H9 (cell line): Measurements from ENCODE around the gene SELENOW. TPM values are rescaled to one million over a fixed set of nuclear protein-coding genes. Genes with fewer than 3 reads are reported as not detected.

Experiments used
- DNase-seq: peaks from one replicate; pipeline ENCODE4 v3.0.0-alpha.2; 2017
- H2AFZ ChIP-seq: one replicate; pipeline ENCODE4 v1.6.1; 2013; ENCODE audit warnings: mild to moderate bottlenecking, low read length, control low read depth, moderate library complexity
- H2AK5ac ChIP-seq: 2 replicates; pipeline ENCODE4 v1.6.1; 2013; ENCODE audit warnings: low read length, control low read depth, mixed read lengths; ENCODE audit not compliant: insufficient read length
- H2BK120ac ChIP-seq: one replicate; pipeline ENCODE4 v1.6.1; 2013; ENCODE audit warnings: low read depth, mild to moderate bottlenecking, low read length, control low read depth, inconsistent platforms; ENCODE audit not compliant: poor library complexity, severe bottlenecking
- H2BK12ac ChIP-seq: 2 replicates; pipeline ENCODE4 v1.6.1; 2013; ENCODE audit warnings: low read length, control low read depth, mixed read lengths, low read depth; ENCODE audit not compliant: insufficient read length
- H2BK15ac ChIP-seq: 2 replicates; pipeline ENCODE4 v1.6.1; 2013; ENCODE audit warnings: low read depth, low read length, control low read depth
- H2BK20ac ChIP-seq: one replicate; pipeline ENCODE4 v1.6.1; 2013; ENCODE audit warnings: low read depth, mild to moderate bottlenecking, low read length, control low read depth, inconsistent platforms; ENCODE audit not compliant: poor library complexity, severe bottlenecking
- H2BK5ac ChIP-seq: 2 replicates; pipeline ENCODE4 v1.6.1; 2013; ENCODE audit warnings: low read length, control low read depth, mixed read lengths; ENCODE audit not compliant: insufficient read length
- H3K14ac ChIP-seq: 2 replicates; pipeline ENCODE4 v1.6.1; 2013; ENCODE audit warnings: low read length, control low read depth; ENCODE audit not compliant: insufficient read depth
- H3K18ac ChIP-seq: 2 replicates; pipeline ENCODE4 v1.6.1; 2013; ENCODE audit warnings: low read depth, mild to moderate bottlenecking, mixed read lengths, low read length, control low read depth; ENCODE audit not compliant: insufficient read length
- H3K23ac ChIP-seq: 2 replicates; pipeline ENCODE4 v1.6.1; 2013; ENCODE audit warnings: low read length, control low read depth, mixed read lengths, low read depth; ENCODE audit not compliant: insufficient read length
- H3K23me2 ChIP-seq: 2 replicates; pipeline ENCODE4 v1.6.1; 2013; ENCODE audit warnings: low read depth, mild to moderate bottlenecking, mixed read lengths, low read length, control low read depth; ENCODE audit not compliant: insufficient read length, poor library complexity, severe bottlenecking
- H3K27ac ChIP-seq: 2 replicates; pipeline ENCODE4 v1.5.1; 2013; ENCODE audit warnings: low read length, control low read depth, mixed read lengths, low read depth; ENCODE audit not compliant: insufficient read length
- H3K27me3 ChIP-seq: 2 replicates; pipeline ENCODE4 v1.6.1; 2013; ENCODE audit warnings: low read length, control low read depth, inconsistent platforms; ENCODE audit not compliant: insufficient read depth
- H3K4ac ChIP-seq: 2 replicates; pipeline ENCODE4 v1.6.1; 2013; ENCODE audit warnings: low read depth, mild to moderate bottlenecking, control low read depth, inconsistent platforms, low read length, moderate library complexity
- H3K4me1 ChIP-seq: 2 replicates; pipeline ENCODE4 v1.6.1; 2013; ENCODE audit warnings: low read length, control low read depth, inconsistent platforms; ENCODE audit not compliant: insufficient read depth
- H3K4me2 ChIP-seq: 2 replicates; pipeline ENCODE4 v1.6.1; 2013; ENCODE audit warnings: low read length, control low read depth, mixed read lengths; ENCODE audit not compliant: insufficient read length, insufficient read depth
- H3K56ac ChIP-seq: 2 replicates; pipeline ENCODE4 v1.6.1; 2013; ENCODE audit warnings: low read depth, mild to moderate bottlenecking, mixed read lengths, low read length, control low read depth; ENCODE audit not compliant: insufficient read length
- H3K79me1 ChIP-seq: 2 replicates; pipeline ENCODE4 v1.6.1; 2013; ENCODE audit warnings: low read depth, mild to moderate bottlenecking, moderate library complexity, low read length, control low read depth, inconsistent platforms; ENCODE audit not compliant: insufficient read depth, poor library complexity, severe bottlenecking
- H3K79me2 ChIP-seq: 2 replicates; pipeline ENCODE4 v1.6.1; 2013; ENCODE audit warnings: low read length, control low read depth, inconsistent platforms; ENCODE audit not compliant: insufficient read depth
- H3K9ac ChIP-seq: 2 replicates; pipeline ENCODE4 v1.6.1; 2013; ENCODE audit warnings: low read length, control low read depth, mixed read lengths; ENCODE audit not compliant: insufficient read length; ENCODE audit errors: extremely low read depth
- H3K9me3 ChIP-seq: one replicate; pipeline ENCODE4 v1.6.1; 2013; ENCODE audit warnings: low read depth, low read length, inconsistent platforms; ENCODE audit not compliant: control insufficient read depth
- H3T11ph ChIP-seq: one replicate; pipeline ENCODE4 v1.6.1; 2013; ENCODE audit warnings: mild to moderate bottlenecking, low read length, control low read depth, inconsistent platforms
- H4K20me1 ChIP-seq: one replicate; pipeline ENCODE4 v1.6.1; 2013; ENCODE audit not compliant: control insufficient read depth, insufficient read length, insufficient read depth
- H4K5ac ChIP-seq: 2 replicates; pipeline ENCODE4 v1.6.1; 2013; ENCODE audit warnings: low read depth, mild to moderate bottlenecking, mixed read lengths, low read length, control low read depth; ENCODE audit not compliant: insufficient read length
- H4K8ac ChIP-seq: replicated peaks from 2 replicates; pipeline ENCODE4 v1.6.1; 2013; ENCODE audit warnings: low read length, control low read depth, mixed read lengths, low read depth; ENCODE audit not compliant: insufficient read length
- H4K91ac ChIP-seq: 2 replicates; pipeline ENCODE4 v1.6.1; 2013; ENCODE audit warnings: low read depth, mild to moderate bottlenecking, moderate library complexity, mixed read lengths, low read length, control low read depth; ENCODE audit not compliant: insufficient read length
- H3K27ac Mint-ChIP-seq, 3 experiments: 2 replicates in 2 of 3; 3 replicates in 1 of 3; pipeline ENCODE4 v1.8.0; 2020 to 2021; ENCODE audit warnings: mixed read lengths in 3 of 3, mild to moderate bottlenecking in 1 of 3, moderate library complexity in 1 of 3
- H3K27me3 Mint-ChIP-seq: 2 replicates; pipeline ENCODE4 v1.8.0; 2021; ENCODE audit warnings: low read depth, mild to moderate bottlenecking, moderate library complexity, mixed read lengths
- H3K36me3 Mint-ChIP-seq, 3 experiments: 2 replicates in 2 of 3; 3 replicates in 1 of 3; pipeline ENCODE4 v1.8.0; 2020 to 2021; ENCODE audit warnings: low read depth in 3 of 3, mixed read lengths in 3 of 3; ENCODE audit not compliant: insufficient read depth in 1 of 3
- H3K4me1 Mint-ChIP-seq, 2 experiments: 2 replicates each; pipeline ENCODE4 v1.8.0; 2020; ENCODE audit warnings: mixed read lengths in 2 of 2
- H3K4me3 Mint-ChIP-seq, 2 experiments: 2 replicates in 1 of 2; 3 replicates in 1 of 2; pipeline ENCODE4 v1.8.0; 2020 to 2021; ENCODE audit warnings: mild to moderate bottlenecking in 2 of 2, mixed read lengths in 2 of 2, moderate library complexity in 1 of 2
- H3K9me3 Mint-ChIP-seq, 2 experiments: 2 replicates in 1 of 2; 3 replicates in 1 of 2; pipeline ENCODE4 v1.8.0; 2020; ENCODE audit warnings: mild to moderate bottlenecking in 2 of 2, mixed read lengths in 2 of 2, moderate library complexity in 1 of 2
- CTCF ChIP-seq: fragments of 200-600 bp; sonication (generic); conservative IDR thresholded peaks from 3 replicates; pipeline ENCODE4 v1.8.0; 2021; ENCODE audit warnings: antibody characterized with exemption, mild to moderate bottlenecking
- WGBS: extraction: QIAGEN DNeasy Blood & Tissue Kit; methylation state at CpG from one replicate; pipeline ENCODE4 v1.1.7; 2013; ENCODE audit warnings: missing lambda C conversion rate, low lambda C conversion rate, mixed read lengths; ENCODE audit not compliant: insufficient read length; ENCODE audit errors: extremely low coverage; 5-methylcytosine and 5-hydroxymethylcytosine counted together
- total RNA-seq: library from RNA; stranded (reverse); gene quantifications from 2 replicates; pipeline ENCODE4 v1.2.1, GENCODE V29; 2021

The SELENOW gene
- total RNA-seq, 1 experiment from 2014 or later: 388 TPM

GRCh38 chr19:47754206-47755064 lies 24.1 kb upstream of the SELENOW start:
- H3K56ac ChIP-seq: no peak overlapping the region
- Mint-ChIP-seq H3K4me1 (no peaks in the 10 kb centered on the region), H3K9me3 (0 out of 5 replicates have a peak, but pooled peaks cover 0 to 3% of the 10 kb centered on the region in 2 experiments), H3K27me3 (no peaks in the 10 kb centered on the region), H3K27ac (peak overlapping the region in 1 of 3 experiments; percentile 11; a peak in 2 of 7 replicates), H3K36me3 (peaks cover 59 to 90% (median 85%) of the 10 kb centered on the region in 3 experiments), H3K4me3 (peak overlapping the region in 1 of 2 experiments; percentile 17; a peak in 2 of 5 replicates)
- no peak overlapping the region for H2BK12ac ChIP-seq
- H3K9ac ChIP-seq: no peak overlapping the region
- H2AK5ac ChIP-seq: no peak overlapping the region
- no peak overlapping the region for H3K18ac ChIP-seq
- H3K79me2 ChIP-seq: 0 out of 2 replicates have a peak, but pooled peaks cover 2% of the 10 kb centered on the region
- H2BK20ac ChIP-seq: no peak overlapping the region
- H2AFZ ChIP-seq: no peak overlapping the region
- no peak for DNase-seq
- no peak overlapping the region for H3T11ph ChIP-seq
- H2BK5ac ChIP-seq: no peak overlapping the region
- H3K14ac ChIP-seq: no peak overlapping the region; the same call in 1 of the 2 replicates
- no peak overlapping the region for H3K23ac ChIP-seq
- no peaks in the 10 kb centered on the region for H3K4me1 ChIP-seq
- no peak overlapping the region for H2BK120ac ChIP-seq
- H4K5ac ChIP-seq: no peak overlapping the region
- no peaks in the 10 kb centered on the region for H3K79me1 ChIP-seq
- WGBS: no CpG with 5 or more reads among the region's 37 CpGs
- no peak overlapping the region for H3K4ac ChIP-seq
- H3K23me2 ChIP-seq: no peaks in the 10 kb centered on the region
- no peak overlapping the region for H3K27ac ChIP-seq
- H3K9me3 ChIP-seq: no peaks in the 10 kb centered on the region
- no peak overlapping the region for H4K91ac ChIP-seq
- no peak for TF ChIP-seq CTCF
- no peaks in the 10 kb centered on the region for H4K20me1 ChIP-seq
- no peak overlapping the region for H2BK15ac ChIP-seq
- no peaks in the 10 kb centered on the region for H3K27me3 ChIP-seq
- no peak overlapping the region for H3K4me2 ChIP-seq
- H4K8ac ChIP-seq: no peak overlapping the region
